GM12865 (cell line): Measurements from ENCODE around the gene PCNX2.

Source experiments
- DNase-seq: peaks from one replicate; pipeline ENCODE4 v3.0.0; 2010; ENCODE audit warnings: low read depth
- H3K4me3 ChIP-seq: 2 replicates; pipeline ENCODE4 v1.5.1; 2011; ENCODE audit warnings: mild to moderate bottlenecking, low read depth, low read length, control low read depth
- CTCF ChIP-seq: IDR thresholded peaks from 2 replicates; pipeline ENCODE4 v1.5.1; 2011; ENCODE audit warnings: low read length, control low read depth, low read depth, inconsistent platforms; ENCODE audit not compliant: insufficient read depth; ENCODE audit errors: missing control alignments

Gene PCNX2

GRCh38 chr1:233157245-233157644 lies 138.3 kb downstream of the PCNX2 start:
- no peak for TF ChIP-seq CTCF
- no peak for DNase-seq
- H3K4me3 ChIP-seq = no peak overlapping the region

- TF ChIP-seq CTCF = no peak
- no peak overlapping the region for H3K4me3 ChIP-seq
- DNase-seq = no peak
These were observed 143.7 kb downstream of the PCNX2 start for GRCh38 chr1:233151861-233152260.

GRCh38 chr1:233144434-233144833 lies 151.1 kb downstream of the PCNX2 start:
- H3K4me3 ChIP-seq = no peak overlapping the region
- no peak for DNase-seq
- no peak for TF ChIP-seq CTCF

- H3K4me3 ChIP-seq = no peak overlapping the region
- TF ChIP-seq CTCF = no peak
- no peak for DNase-seq
These were observed 152.3 kb downstream of the PCNX2 start for GRCh38 chr1:233143241-233143640.

- no peak for DNase-seq
- no peak for TF ChIP-seq CTCF
- no peak overlapping the region for H3K4me3 ChIP-seq
These were observed 154.6 kb downstream of the PCNX2 start for GRCh38 chr1:233140974-233141373.

- no peak for TF ChIP-seq CTCF
- no peak for DNase-seq
- no peak overlapping the region for H3K4me3 ChIP-seq
These were observed 155.0 kb downstream of the PCNX2 start for GRCh38 chr1:233140499-233140898.

- H3K4me3 ChIP-seq = no peak overlapping the region
- DNase-seq = no peak
- no peak for TF ChIP-seq CTCF
These were observed 156.5 kb downstream of the PCNX2 start for GRCh38 chr1:233138788-233139585.
